ENCODE data around the gene KCTD15.

DNA sequence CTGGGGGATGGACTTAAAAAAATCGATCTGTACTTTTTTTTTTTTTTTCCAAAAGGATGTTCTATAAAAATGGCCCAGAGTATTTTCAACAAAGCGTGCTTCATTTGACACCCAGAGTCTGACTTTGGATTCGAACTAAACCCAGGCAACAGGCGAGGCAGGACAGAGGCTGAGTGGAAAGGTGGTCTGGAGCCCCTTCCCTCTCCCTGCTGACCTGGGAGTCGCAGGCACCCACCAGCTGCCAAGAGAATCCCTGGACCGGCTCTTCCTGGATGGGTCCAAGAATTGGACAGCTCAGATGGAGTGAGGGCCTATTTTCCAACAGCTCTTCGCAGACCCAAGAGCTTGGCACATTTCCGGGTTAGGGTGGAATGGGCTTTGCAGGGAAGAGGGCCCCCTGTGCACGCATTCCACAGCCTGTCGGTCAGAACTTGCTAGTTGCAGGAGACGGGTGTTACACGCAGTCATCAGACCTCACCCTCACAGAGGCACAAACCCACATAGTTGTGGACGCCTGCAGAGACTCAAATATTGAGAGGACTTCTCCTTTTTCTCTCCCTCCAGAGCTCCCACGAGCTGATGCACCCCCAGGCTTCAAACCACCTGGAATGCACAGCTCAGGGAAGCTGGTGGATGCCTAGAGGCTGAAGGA, 15.2 kb downstream of the KCTD15 start:
- TF ChIP-seq POLR2AphosphoS5 (IDR thresholded peaks at IDR 0.05): no peak
- TF ChIP-seq EP300 (IDR thresholded peaks at IDR 0.05): no peak
- TF ChIP-seq CTCF (IDR thresholded peaks at IDR 0.05): no peak

Data from esophagus muscularis mucosa (tissue), 4 donors.